Retinal pigment epithelial cell (primary cell): Measurements from ENCODE around the gene SLC25A25.
"Not testable (repeated sequence)": the region's sequence is repeated elsewhere in the genome, so short reads cannot be mapped to it uniquely, and the experiment has no call there.

ENCODE experiments used
- DNase-seq: peaks from one replicate; pipeline ENCODE4 v3.0.0-alpha.2; 2010; ENCODE audit warnings: low read depth
- H3K4me3 ChIP-seq: 2 replicates; pipeline ENCODE4 v1.5.1; 2011; ENCODE audit warnings: mild to moderate bottlenecking, low read length, control low read depth, moderate library complexity
- TF ChIP-seq, protein P1 (sequence below): conservative IDR thresholded peaks from 2 replicates; pipeline ENCODE4 v1.5.1; 2011; ENCODE audit warnings: low read depth, low read length, control low read depth, inconsistent platforms

The SLC25A25 gene

DNA sequence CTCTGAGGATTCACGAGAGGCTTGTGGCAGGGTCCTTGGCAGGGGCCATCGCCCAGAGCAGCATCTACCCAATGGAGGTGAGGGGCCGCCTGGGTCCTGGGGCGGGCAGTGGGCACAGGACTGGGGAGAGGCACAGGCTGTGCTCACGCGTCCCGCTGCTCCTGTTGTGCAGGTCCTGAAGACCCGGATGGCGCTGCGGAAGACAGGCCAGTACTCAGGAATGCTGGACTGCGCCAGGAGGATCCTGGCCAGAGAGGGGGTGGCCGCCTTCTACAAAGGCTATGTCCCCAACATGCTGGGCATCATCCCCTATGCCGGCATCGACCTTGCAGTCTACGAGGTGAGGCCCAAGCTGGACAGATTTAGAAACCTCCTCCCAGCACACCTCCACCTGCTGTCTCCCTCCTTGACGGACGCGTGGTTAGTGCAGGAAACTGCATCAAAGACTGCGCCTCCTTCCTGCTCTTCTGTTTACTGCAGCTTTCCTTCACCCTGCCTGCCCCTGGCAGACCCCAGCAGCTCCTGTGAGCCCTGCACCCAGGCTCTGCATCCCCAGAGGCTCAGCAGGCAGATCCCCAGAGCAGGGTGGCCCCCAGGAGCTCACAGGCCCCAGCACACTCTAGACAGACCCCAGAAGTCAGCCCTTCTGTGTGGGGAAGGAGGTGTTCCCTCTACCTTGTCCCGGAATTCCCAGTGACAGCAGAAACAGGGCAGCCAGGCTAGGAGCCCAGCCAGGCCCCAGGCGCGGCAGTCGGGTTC is 38.3 kb downstream of the SLC25A25 start:
- H3K4me3 ChIP-seq, result no peak overlapping the region
- no peak for DNase-seq
- TF ChIP-seq, protein P1, sequence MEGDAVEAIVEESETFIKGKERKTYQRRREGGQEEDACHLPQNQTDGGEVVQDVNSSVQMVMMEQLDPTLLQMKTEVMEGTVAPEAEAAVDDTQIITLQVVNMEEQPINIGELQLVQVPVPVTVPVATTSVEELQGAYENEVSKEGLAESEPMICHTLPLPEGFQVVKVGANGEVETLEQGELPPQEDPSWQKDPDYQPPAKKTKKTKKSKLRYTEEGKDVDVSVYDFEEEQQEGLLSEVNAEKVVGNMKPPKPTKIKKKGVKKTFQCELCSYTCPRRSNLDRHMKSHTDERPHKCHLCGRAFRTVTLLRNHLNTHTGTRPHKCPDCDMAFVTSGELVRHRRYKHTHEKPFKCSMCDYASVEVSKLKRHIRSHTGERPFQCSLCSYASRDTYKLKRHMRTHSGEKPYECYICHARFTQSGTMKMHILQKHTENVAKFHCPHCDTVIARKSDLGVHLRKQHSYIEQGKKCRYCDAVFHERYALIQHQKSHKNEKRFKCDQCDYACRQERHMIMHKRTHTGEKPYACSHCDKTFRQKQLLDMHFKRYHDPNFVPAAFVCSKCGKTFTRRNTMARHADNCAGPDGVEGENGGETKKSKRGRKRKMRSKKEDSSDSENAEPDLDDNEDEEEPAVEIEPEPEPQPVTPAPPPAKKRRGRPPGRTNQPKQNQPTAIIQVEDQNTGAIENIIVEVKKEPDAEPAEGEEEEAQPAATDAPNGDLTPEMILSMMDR, result no peak

DNA sequence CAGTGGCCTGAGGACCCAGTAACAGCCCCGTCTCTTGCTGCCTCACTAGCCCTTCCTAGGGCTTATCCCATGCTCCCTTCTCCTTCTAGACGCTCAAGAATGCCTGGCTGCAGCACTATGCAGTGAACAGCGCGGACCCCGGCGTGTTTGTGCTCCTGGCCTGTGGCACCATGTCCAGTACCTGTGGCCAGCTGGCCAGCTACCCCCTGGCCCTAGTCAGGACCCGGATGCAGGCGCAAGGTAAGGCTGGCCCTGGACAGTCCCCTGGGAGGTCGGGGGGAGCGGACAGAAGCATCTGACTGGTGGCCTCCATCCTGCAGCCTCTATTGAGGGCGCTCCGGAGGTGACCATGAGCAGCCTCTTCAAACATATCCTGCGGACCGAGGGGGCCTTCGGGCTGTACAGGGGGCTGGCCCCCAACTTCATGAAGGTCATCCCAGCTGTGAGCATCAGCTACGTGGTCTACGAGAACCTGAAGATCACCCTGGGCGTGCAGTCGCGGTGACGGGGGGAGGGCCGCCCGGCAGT is 39.0 kb downstream of the SLC25A25 start:
- TF ChIP-seq, protein P1, result no peak
- no peak overlapping the region for H3K4me3 ChIP-seq
- DNase-seq, result no peak

DNA sequence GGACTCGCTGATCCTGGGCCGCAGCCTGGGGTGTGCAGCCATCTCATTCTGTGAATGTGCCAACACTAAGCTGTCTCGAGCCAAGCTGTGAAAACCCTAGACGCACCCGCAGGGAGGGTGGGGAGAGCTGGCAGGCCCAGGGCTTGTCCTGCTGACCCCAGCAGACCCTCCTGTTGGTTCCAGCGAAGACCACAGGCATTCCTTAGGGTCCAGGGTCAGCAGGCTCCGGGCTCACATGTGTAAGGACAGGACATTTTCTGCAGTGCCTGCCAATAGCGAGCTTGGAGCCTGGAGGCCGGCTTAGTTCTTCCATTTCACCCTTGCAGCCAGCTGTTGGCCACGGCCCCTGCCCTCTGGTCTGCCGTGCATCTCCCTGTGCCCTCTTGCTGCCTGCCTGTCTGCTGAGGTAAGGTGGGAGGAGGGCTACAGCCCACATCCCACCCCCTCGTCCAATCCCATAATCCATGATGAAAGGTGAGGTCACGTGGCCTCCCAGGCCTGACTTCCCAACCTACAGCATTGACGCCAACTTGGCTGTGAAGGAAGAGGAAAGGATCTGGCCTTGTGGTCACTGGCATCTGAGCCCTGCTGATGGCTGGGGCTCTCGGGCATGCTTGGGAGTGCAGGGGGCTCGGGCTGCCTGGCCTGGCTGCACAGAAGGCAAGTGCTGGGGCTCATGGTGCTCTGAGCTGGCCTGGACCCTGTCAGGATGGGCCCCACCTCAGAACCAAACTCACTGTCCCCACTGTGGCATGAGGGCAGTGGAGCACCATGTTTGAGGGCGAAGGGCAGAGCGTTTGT is 39.6 kb downstream of the SLC25A25 start:
- TF ChIP-seq, protein P1, result no peak
- no peak for DNase-seq
- no peak overlapping the region for H3K4me3 ChIP-seq

GRCh38 chr9:128108269-128109049 is 40.4 kb downstream of the SLC25A25 start:
- TF ChIP-seq, protein P1, result no peak
- DNase-seq, result no peak
- H3K4me3 ChIP-seq, result no peak overlapping the region

DNA sequence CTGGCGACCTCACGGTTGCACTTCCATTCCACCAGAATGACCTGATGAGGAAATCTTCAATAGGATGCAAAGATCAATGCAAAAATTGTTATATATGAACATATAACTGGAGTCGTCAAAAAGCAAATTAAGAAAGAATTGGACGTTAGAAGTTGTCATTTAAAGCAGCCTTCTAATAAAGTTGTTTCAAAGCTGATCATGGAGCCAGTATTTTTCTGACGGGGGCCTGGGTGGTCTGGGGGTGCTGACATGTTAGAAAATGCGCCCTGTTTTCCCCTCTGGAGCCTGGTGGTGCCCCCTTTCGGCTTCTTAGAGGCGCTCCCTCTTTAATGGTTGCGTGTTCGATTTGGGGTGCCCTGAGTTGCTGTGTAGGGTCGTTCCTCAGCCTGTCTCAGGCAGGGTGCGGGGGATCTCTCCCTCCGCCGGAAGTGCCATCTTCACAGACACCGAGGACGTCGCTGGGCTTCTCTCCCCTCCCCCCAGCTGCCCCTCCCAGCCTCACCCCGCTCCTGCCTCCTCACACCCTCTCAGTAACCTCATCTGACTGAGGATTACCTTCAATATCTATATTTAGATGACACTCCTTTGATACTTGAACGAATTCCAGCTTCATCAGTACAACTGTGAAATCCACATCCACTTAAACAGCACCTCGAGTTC is 41.1 kb downstream of the SLC25A25 start:
- DNase-seq, result no peak
- no peak overlapping the region for H3K4me3 ChIP-seq
- TF ChIP-seq, protein P1, result no peak

- DNase-seq, H3K4me3 ChIP-seq: not testable (repeated sequence)
Observed at GRCh38 chr9:128111726-128112125, 43.7 kb downstream of the SLC25A25 start.
